ENCODE data around the gene SYK.
"Not testable (repeated sequence)": the region's sequence is repeated elsewhere in the genome, so short reads cannot be mapped to it uniquely, and the experiment has no call there.

The SYK gene

GRCh38 chr9:90801241-90801972 is at the start of gene SYK:
TSS of gene SYK (plus strand) at chr9:90801819. CDS start at chr9:90843899, 42,080 bp downstream.
- DNase-seq = peak; percentile 68

DNA sequence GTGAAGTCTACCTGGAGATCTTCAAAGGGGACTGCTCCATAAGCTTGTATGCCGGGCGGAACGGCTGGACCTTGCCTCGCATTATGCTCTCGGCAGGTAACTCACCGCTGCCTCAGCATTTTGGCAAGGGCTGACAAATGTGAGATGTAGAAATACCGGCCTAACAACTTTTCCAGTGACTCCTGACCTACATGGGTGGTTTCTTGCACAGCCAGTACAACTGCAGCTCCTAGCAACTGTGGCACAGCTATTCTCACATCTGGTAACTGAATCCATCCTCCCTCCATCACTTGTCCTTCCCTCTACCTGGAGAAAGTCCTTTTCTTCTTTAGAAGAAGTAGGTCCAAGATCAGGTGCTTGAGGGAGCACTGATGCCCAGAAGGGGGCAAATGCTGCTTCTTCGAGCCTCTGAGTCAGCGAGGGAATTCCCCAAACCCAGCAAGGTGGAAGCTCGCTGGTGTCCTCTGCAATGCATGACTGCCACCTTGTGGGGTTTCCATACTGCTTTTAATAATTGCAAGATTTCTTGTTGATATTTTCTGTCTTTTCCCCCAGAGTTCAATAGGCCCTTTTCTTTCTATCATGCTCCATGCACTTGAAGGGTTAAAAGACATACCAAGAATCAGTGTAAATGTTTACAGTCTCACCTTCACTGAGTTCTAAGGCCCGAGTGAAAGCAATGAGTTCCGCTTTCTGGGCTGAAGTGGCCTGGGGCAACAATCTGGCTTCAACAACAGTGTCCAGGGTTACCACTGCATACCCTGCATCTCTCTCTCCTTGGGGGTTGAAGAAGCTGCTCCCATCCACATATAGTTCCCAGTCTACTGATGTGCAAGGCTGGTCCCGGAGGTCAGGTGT is 45.9 kb upstream of the SYK start:
- DNase-seq = peak; percentile 74

- DNase-seq = not testable (repeated sequence)
Measured at GRCh38 chr9:90760577-90760976, 41.0 kb upstream of the SYK start.

GRCh38 chr9:90766731-90767130 is 34.9 kb upstream of the SYK start:
- DNase-seq = no peak

- DNase-seq = no peak
Measured at GRCh38 chr9:90767523-90768100, 34.0 kb upstream of the SYK start.

- DNase-seq = peak; percentile 38
Measured at GRCh38 chr9:90770182-90770738, 31.4 kb upstream of the SYK start.

- DNase-seq = no peak
Measured at GRCh38 chr9:90770927-90771326, 30.7 kb upstream of the SYK start.

- peak; percentile 28 for DNase-seq
Measured at GRCh38 chr9:90772386-90772785, 29.2 kb upstream of the SYK start.

- DNase-seq = no peak
Measured at GRCh38 chr9:90773617-90774016, 28.0 kb upstream of the SYK start.

DNA sequence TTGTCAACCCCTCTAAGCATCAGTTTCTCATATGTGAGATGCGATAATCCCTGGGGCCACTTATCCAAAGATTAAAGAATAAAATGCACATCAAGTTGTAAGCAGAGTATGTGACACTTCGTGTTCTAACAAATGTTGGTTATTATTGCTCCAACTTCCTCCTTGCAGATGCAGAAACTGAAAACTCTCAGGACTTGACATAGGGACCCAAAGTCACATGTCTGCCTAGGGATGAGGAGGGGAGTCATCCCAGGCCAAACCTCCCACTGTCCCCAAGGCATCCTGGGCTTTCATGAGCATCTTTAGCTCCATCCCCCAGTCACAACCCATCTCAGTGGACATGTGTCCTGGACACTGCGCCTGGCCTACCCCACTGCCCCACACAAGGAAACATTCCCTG is 27.5 kb upstream of the SYK start:
- DNase-seq = no peak

DNA sequence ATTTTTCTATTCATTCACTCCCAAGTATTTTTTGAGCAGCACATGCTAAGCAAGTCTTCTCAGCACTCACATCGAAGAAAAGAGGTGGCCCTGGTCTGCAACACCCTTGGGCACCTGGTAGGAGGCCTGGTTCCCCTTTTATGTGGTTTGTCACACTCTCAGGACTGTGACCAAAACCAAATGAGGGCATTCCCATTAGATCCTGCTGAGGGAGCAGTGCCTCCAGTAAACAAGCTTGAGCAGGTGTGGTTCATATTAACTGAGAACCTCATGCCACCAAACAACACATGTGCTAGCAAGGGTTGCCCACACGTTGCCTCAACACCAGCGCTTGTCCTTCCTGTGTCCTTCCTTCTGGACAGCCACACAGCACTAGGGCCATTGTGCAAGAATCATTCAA is 26.9 kb upstream of the SYK start:
- peak; percentile 67 for DNase-seq

DNA sequence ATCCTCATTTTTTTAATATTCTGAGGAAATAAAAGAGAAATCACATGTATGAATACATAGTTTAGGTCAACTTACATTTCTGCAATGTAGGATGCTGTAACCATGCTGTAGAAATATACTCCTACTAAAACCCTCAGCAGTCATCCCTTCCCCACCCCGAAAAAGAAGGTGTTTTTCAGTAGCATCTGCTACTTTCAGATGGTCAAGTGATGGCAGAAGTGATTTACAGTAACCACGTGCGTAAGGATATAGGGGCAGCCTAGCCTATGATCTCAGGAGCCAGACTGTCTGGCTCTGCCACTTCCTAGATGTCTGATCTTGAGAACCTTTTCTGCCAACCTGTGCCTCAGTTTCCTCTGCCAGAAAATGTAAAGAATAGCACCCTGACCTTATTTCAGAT is 26.0 kb upstream of the SYK start:
- no peak for DNase-seq

DNA sequence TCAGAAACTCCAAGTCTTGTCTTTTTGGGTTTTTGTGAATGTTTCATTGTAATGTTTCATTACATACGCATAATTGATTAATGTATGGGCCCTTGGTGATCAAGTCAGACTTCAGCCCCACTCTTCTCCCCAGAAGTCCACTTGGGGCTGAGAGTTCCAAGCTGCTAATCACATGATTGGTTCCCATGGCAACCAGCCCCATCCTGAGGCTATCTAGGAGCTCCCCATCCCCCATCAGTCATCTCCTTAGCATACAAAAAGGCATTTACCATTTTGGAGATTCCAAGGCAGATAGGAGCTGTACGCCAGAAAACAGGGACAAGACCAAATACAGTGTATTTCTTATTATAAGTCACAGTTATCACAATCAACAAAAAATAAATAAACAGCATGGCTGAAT is 22.9 kb upstream of the SYK start:
- no peak for DNase-seq

- no peak for DNase-seq
Measured at GRCh38 chr9:90783552-90783951, 18.1 kb upstream of the SYK start.

DNA sequence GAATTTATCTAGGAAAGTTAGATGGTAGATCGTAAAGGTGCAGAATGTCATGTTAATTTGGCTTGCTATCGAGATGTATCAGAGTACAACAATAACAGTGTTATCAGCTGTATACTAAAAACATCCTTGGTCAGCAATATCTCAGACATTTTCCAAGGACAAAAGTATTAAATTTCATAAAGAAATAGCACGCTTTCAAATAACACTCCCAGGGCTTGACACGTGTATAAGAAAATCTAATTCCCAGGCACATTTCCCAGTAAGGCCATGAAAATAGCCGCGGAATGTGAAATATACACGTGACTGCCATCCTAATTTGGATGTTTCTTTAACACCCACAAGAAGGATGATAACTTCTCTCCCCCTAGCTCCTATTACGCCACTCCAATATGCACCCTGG is 17.7 kb upstream of the SYK start:
- no peak for DNase-seq

GRCh38 chr9:90787771-90788460 is 13.7 kb upstream of the SYK start:
- DNase-seq = no peak

DNA sequence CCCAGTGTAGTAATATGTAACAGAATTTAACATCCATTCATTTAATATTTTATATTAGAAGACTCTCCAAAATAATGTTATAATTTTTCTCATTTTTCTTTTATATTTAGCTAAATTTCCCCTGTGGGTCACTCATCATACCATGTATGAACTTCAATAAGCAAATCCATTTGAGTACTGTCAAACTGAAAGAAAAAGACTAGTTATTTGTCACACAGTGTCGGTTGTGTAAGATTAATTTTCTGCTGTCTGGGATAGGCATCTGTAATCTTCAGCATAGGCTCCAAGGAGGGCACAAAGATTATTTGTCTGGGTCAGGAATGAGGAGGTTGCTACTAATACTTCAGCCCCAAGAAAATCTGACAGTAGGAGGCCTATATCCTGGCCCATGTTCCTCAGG is 13.1 kb upstream of the SYK start:
- DNase-seq = not testable (repeated sequence)

GRCh38 chr9:90789408-90789807 is 12.2 kb upstream of the SYK start:
- no peak for DNase-seq

DNA sequence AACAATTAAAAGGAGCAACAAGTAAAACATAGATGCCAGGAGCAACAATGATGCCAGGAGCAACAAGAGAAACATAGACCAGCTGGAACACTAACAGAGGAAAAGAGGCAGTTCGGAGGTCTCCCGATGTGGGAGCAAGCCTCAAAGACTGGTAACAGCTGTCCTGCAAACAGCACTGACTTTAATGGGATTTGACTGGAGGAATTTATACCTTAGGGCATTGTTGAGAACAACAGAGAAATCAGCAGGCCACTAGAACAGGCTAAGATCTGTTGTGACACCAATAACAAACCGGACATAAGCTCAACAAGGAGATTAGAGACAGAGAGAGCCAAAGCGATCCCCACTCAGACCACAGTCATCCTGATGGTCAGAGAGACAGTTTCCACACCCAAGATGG is 11.8 kb upstream of the SYK start:
- DNase-seq = no peak

GRCh38 chr9:90793024-90793423 is 8.6 kb upstream of the SYK start:
- DNase-seq = not testable (repeated sequence)

DNA sequence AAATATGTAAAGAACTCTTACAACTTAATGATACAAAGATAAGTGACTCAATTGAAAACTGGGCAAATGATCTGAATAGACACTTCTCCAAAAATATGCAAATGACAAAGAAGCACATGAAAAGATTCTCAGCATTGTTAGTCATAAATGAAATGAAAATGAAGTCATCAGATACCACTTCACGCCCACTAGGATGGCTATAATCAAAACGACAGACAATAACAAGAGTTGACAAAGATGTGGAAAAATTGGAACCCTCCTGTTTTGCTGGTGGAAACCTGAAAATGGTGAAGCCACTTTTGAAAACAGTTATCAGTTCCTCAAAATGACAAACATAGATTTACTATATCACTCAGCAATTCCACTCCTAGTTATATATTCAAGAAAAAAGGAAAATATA is 7.9 kb upstream of the SYK start:
- no peak for DNase-seq

- DNase-seq = no peak
Measured at GRCh38 chr9:90795084-90795483, 6.5 kb upstream of the SYK start.

- no peak for DNase-seq
Measured at GRCh38 chr9:90795871-90796317, 5.7 kb upstream of the SYK start.
